CD4-positive, alpha-beta T cell treated with Interleukin-17A for 1 hour (primary cell): Measurements from ENCODE around the gene SAE1.

Source experiments
- DNase-seq: peaks from one replicate; pipeline ENCODE4 v3.0.0-alpha.2; 2020

The SAE1 gene

GRCh38 chr19:47168065-47168464, 37.4 kb downstream of the SAE1 start:
- no peak for DNase-seq

- DNase-seq = no peak
Measured at GRCh38 chr19:47172666-47173455, 42.2 kb downstream of the SAE1 start.

- DNase-seq = no peak
Measured at GRCh38 chr19:47176071-47176626, 45.5 kb downstream of the SAE1 start.

- peak; percentile 67 for DNase-seq
Measured at GRCh38 chr19:47176627-47177090, 46.0 kb downstream of the SAE1 start.

- DNase-seq = no peak
Measured at GRCh38 chr19:47179653-47180310, 49.1 kb downstream of the SAE1 start.

GRCh38 chr19:47183601-47184000, 53.0 kb downstream of the SAE1 start:
- no peak for DNase-seq

GRCh38 chr19:47186446-47187334, 56.1 kb downstream of the SAE1 start:
- DNase-seq = peak; percentile 79

GRCh38 chr19:47187335-47187655, 56.7 kb downstream of the SAE1 start:
- no peak for DNase-seq

GRCh38 chr19:47187797-47188196, 57.2 kb downstream of the SAE1 start:
- no peak for DNase-seq

GRCh38 chr19:47188507-47189033, 57.9 kb downstream of the SAE1 start:
- no peak for DNase-seq

- peak; percentile 57 for DNase-seq
Measured at GRCh38 chr19:47190167-47190727, 59.6 kb downstream of the SAE1 start.

- DNase-seq = no peak
Measured at GRCh38 chr19:47195434-47195833, 64.8 kb downstream of the SAE1 start.

- no peak for DNase-seq
Measured at GRCh38 chr19:47197141-47197540, 66.5 kb downstream of the SAE1 start.

GRCh38 chr19:47200530-47200929, 69.9 kb downstream of the SAE1 start:
- DNase-seq = no peak

GRCh38 chr19:47203254-47203653, 72.6 kb downstream of the SAE1 start:
- no peak for DNase-seq

GRCh38 chr19:47209319-47210179, 78.9 kb downstream of the SAE1 start:
- DNase-seq = no peak

- DNase-seq = no peak
Measured at GRCh38 chr19:47210180-47210490, 79.5 kb downstream of the SAE1 start.

GRCh38 chr19:47210689-47211316, 80.2 kb downstream of the SAE1 start:
- DNase-seq = peak; percentile 88

- no peak for DNase-seq
Measured at GRCh38 chr19:47215581-47215980, 84.9 kb downstream of the SAE1 start.

GRCh38 chr19:47221080-47221841, 90.6 kb downstream of the SAE1 start:
- no peak for DNase-seq
